ENCODE measurements around the gene AGR2.

The AGR2 gene

DNA sequence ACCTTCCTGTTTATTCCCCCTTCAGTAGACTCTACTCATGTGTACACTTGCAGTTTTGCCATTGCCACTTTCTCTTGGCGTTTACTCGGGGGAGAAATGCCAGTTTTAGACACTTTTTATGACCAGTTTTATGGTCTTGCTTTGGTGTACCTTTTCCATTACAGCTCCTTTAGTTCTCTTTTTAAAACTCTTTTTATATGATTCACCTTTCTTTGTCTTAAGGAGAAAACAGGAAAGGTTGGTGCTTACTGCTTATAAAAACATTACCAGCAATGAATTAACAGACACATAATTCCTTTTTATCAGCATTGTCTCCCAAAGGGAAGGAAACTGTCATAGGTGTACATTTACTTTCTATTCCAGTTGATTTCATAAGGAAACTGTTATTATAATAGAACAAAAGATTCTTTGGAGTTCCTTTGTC lies 39.4 kb downstream of the AGR2 start:
- TF ChIP-seq, protein P1, sequence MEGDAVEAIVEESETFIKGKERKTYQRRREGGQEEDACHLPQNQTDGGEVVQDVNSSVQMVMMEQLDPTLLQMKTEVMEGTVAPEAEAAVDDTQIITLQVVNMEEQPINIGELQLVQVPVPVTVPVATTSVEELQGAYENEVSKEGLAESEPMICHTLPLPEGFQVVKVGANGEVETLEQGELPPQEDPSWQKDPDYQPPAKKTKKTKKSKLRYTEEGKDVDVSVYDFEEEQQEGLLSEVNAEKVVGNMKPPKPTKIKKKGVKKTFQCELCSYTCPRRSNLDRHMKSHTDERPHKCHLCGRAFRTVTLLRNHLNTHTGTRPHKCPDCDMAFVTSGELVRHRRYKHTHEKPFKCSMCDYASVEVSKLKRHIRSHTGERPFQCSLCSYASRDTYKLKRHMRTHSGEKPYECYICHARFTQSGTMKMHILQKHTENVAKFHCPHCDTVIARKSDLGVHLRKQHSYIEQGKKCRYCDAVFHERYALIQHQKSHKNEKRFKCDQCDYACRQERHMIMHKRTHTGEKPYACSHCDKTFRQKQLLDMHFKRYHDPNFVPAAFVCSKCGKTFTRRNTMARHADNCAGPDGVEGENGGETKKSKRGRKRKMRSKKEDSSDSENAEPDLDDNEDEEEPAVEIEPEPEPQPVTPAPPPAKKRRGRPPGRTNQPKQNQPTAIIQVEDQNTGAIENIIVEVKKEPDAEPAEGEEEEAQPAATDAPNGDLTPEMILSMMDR (IDR thresholded peaks at IDR 0.05) = no peak

DNA sequence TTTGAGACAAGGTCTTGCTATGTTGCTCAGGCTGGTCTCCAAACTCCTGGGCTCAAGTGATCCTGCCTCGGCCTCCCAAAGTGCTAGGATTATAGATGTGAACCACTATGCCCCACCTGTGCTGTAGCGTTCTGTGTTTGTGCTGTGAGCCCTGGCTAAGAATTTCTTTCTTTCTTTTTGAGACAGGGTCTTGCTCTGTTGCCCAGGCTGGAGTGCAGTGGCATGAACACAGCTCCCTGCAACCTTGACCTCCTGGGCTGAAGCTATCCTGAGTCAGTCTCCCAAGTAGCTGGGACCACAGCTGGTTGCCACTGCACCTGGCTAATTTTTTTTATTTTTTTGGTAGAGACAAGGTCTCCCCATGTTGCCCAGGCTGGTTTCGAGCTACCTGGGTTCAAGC lies 39.9 kb downstream of the AGR2 start:
- TF ChIP-seq, protein P1 (IDR thresholded peaks at IDR 0.05) = no peak

DNA sequence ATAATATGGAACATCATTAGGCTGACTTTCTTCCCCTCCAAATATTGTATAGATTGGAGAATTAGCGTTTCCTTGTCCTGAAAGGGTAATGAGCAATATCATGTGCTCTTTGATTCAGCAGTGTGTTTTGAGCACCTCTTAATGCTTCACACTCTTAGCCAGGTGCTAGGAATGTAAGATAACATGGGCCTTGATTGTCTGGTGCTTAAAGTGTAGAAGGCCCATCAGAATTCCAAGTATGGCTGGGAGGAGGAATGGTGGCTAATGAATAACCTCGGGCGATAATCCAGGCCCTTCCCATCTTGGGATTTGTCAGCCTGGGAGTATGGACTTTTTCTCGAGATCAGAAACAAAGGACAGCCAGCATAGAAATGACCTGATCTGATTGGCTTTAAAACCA lies 42.6 kb downstream of the AGR2 start:
- TF ChIP-seq, protein P1 (IDR thresholded peaks at IDR 0.05) = no peak

DNA sequence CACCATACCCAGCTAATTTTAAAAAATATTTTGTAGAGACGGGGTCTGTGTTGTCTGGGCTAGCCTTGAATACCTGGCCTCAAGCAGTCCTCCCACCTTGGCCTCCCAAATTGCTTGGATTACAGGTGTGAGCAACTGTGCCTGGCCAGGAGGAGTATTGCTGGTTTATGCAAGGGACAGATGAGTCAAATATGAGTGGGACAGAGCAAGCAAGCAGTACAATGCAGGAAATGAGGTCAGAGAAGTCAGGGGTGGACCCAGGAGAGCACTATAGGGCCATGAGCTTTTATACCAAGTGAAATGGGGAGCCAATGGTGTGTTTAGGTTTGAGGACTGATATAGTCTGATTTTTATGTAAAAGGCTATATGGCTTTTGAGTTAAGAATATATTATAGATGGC lies 45.0 kb downstream of the AGR2 start:
- TF ChIP-seq, protein P1 (IDR thresholded peaks at IDR 0.05) = no peak

DNA sequence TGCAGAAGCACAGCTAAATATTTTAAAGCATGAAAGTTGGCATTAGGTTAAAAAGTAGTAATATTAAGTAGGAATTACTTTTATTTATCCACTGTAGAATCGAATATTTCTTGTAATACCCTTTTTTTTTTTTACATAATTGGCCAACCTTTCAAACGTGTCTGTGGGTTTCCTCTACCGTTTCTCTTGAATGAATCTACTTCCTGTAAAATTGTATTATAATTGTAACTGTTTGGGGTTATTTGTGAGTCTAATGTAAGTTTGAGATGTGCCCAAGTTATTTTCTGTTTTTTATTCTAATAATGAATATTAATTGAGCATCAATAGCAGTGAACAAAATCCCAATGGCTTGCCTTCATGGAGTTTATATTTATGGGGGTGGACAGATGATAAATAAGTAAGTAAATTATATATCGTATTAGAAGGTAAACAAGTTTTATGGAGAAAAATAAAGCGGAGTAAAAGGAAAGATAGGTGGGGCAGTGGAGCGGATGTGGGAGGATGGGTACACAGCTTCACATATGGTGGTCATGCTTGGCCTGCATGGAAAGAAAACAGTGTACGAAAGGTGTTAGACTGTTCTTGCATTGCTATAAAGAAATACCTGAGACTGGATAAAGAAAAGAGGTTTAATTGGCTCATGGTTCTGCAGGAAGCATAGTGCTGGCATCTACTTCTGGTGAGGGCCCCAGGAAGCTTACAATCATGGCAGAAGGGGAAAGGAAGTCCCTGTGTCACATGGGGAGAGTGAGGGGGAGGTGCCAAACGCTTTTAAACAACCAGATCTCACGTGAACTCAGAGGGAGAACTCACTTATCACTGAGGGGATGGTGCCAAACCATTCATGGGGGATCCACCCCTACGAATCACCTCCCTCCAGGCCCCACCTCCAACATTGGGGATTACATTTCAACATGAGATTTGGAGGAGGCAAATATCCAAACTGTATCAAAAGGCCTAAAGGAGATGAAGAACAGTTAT lies 45.9 kb downstream of the AGR2 start:
- TF ChIP-seq, protein P1 (IDR thresholded peaks at IDR 0.05) = no peak

DNA sequence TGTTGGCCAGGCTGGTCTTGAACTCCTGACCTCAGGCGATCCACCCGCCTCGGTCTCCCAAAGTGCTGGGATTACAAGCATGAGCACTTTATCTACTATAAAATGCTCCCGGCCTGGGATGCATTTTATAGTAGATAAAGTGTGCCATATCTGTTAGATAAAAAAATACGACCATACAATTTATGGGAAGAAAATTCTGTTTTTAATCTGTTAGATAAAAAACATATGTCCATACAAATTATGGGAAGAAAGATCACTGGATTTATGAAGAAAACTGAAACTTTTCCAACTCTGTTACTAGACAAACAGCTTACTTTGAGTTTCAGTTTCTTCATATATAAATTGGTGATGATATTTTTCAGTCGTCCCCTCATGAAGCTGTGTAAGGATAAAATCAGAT lies 46.8 kb downstream of the AGR2 start:
- TF ChIP-seq, protein P1 (IDR thresholded peaks at IDR 0.05) = no peak

DNA sequence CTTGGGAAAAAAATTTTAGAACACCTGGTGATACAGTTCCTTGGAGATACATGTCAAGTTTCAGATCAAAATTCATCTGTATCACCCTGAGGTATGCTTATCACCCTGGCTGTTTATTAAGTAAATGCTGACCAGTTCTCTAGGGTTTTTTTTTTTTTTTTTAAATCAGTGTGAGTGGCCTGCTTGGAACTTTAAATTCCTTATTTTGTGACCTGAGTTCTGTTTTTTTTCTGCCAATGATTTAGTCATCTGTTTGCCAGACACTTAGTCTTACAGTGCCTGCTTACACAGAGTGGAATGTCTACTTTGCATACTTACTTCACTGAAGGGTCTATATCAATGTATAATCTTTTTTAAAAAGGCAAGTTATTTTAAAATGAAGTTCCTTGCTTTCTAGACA lies 49.4 kb downstream of the AGR2 start:
- TF ChIP-seq, protein P1 (IDR thresholded peaks at IDR 0.05) = no peak

All from LNCAP (cell line).